ENCODE data around the gene SUSD1.

- TF ChIP-seq CTCF (IDR thresholded peaks at IDR 0.05) (peak in 5 of 6 experiments; percentile 17 to 78 (median 57)), POLR2A (IDR thresholded peaks at IDR 0.05) (no peak)
Observed at GRCh38 chr9:112112941-112113681, 62.0 kb downstream of the SUSD1 start.
